ENCODE data around the gene RGPD3.
"Not testable (repeated sequence)": the region's sequence is repeated elsewhere in the genome, so short reads cannot be mapped to it uniquely, and the experiment has no call there.

- not testable (repeated sequence) for TF ChIP-seq RCOR1 (conservative IDR thresholded peaks at IDR 0.05; ENCODE audit: low read depth, low read length); PKNOX1 (IDR thresholded peaks at IDR 0.05); TAF1 (IDR thresholded peaks at IDR 0.05; ENCODE audit: borderline replicate concordance, low read depth, low read length); HDAC2 (IDR thresholded peaks at IDR 0.05); ATF3 (IDR thresholded peaks at IDR 0.05; ENCODE audit: borderline replicate concordance, extremely low read depth, low read depth, low read length); RAD21 (IDR thresholded peaks at IDR 0.05; ENCODE audit: insufficient read depth, low read depth, low read length)
These were observed 43.3 kb upstream of the RGPD3 start for GRCh38 chr2:106511476-106511901.
